Measurements from ENCODE around the gene DPYSL5.

- no peak for TF ChIP-seq CTCF (IDR thresholded peaks at IDR 0.05; ENCODE audit: poor library complexity)
- peak; percentile 1 for TF ChIP-seq EZH2phosphoT487 (IDR thresholded peaks at IDR 0.05; ENCODE audit: low read depth, severe bottlenecking, unreplicated experiment)
Measured at GRCh38 chr2:26849056-26849999, 1.4 kb downstream of the DPYSL5 start.
